Measurements from ENCODE around the gene MVP.
"Not testable (repeated sequence)": the region's sequence is repeated elsewhere in the genome, so short reads cannot be mapped to it uniquely, and the experiment has no call there.

The MVP gene

GRCh38 chr16:29876594-29877249, 56.5 kb downstream of the MVP start:
- no peak for DNase-seq (ENCODE audit: low read depth)
- TF ChIP-seq, protein P1, sequence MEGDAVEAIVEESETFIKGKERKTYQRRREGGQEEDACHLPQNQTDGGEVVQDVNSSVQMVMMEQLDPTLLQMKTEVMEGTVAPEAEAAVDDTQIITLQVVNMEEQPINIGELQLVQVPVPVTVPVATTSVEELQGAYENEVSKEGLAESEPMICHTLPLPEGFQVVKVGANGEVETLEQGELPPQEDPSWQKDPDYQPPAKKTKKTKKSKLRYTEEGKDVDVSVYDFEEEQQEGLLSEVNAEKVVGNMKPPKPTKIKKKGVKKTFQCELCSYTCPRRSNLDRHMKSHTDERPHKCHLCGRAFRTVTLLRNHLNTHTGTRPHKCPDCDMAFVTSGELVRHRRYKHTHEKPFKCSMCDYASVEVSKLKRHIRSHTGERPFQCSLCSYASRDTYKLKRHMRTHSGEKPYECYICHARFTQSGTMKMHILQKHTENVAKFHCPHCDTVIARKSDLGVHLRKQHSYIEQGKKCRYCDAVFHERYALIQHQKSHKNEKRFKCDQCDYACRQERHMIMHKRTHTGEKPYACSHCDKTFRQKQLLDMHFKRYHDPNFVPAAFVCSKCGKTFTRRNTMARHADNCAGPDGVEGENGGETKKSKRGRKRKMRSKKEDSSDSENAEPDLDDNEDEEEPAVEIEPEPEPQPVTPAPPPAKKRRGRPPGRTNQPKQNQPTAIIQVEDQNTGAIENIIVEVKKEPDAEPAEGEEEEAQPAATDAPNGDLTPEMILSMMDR (conservative IDR thresholded peaks at IDR 0.05; ENCODE audit: low read length), result no peak
- peak overlapping the region; percentile 30 for H3K4me3 ChIP-seq (ENCODE audit: low read length)

GRCh38 chr16:29877266-29877961, 57.2 kb downstream of the MVP start:
- H3K4me3 ChIP-seq (ENCODE audit: low read length), result no peak overlapping the region
- TF ChIP-seq, protein P1 (conservative IDR thresholded peaks at IDR 0.05; ENCODE audit: low read length), result no peak
- DNase-seq (ENCODE audit: low read depth), result no peak

DNA sequence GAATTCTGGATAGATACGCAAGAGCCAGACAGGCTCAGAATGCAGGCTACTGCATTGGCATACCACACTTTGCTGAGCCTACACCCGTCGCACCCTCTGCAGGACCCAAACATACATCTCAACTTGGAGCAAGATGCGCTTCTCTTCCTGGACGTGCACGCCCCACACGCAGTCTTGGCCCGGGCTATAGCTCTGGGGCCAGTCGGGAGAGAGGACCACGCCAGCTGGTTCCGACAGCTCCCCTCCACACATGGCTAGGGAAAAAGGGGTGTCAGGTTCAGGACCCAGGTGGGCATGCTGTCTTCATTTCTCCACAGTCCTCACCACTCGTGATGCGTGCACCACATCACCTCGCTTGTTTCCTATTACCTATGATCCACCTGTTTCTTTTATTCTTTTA, 57.9 kb downstream of the MVP start:
- TF ChIP-seq, protein P1 (conservative IDR thresholded peaks at IDR 0.05; ENCODE audit: low read length), result no peak
- H3K4me3 ChIP-seq (ENCODE audit: low read length), result no peak overlapping the region
- no peak for DNase-seq (ENCODE audit: low read depth)

DNA sequence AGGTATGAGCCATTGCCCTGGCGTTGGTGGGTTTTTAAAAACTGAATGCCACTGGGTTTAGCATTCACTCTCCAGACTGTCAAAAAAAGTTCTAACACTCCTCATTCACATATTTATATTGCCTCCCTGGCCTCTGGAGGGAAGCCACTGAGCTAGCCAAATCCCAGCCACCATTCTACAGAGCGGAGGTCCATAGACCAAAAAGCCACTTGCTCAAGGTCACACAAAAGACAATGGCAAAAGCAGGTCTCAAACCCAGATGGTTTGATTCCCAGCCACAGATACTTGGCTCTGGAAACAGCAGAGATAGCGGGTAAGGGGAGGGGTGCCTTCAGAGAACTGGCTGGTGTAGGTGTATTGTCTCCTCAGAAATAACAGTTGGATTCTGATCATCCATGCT, 60.8 kb downstream of the MVP start:
- no peak overlapping the region for H3K4me3 ChIP-seq (ENCODE audit: low read length)
- DNase-seq (ENCODE audit: low read depth), result no peak
- TF ChIP-seq, protein P1 (conservative IDR thresholded peaks at IDR 0.05; ENCODE audit: low read length), result no peak

DNA sequence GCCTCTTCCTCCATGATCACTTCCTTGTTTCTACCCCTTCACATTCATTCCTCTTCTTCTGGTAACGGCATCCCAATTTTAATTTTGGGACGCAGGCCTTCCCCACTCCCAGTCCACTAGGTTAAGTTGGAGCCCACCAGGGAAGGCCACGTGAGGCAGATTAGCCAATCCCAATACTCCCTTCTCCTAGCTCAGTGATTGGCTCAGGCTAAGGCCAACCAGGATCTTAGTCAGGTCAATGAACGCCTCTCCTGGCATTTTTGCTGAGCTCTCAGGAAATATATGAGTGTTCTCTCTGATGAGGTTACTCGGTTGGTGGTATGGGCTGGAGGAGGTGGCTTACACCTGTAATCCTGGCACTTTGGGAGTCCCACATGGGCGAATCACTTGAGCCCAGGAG, 63.7 kb downstream of the MVP start:
- TF ChIP-seq, protein P1 (conservative IDR thresholded peaks at IDR 0.05; ENCODE audit: low read length), result no peak
- H3K4me3 ChIP-seq (ENCODE audit: low read length), result no peak overlapping the region
- DNase-seq (ENCODE audit: low read depth), result no peak

- H3K4me3 ChIP-seq (ENCODE audit: low read length); DNase-seq (ENCODE audit: low read depth): not testable (repeated sequence)
These were observed 69.1 kb downstream of the MVP start for GRCh38 chr16:29889372-29889771.

- no peak for DNase-seq (ENCODE audit: low read depth)
- TF ChIP-seq, protein P1 (conservative IDR thresholded peaks at IDR 0.05; ENCODE audit: low read length), result no peak
- H3K4me3 ChIP-seq (ENCODE audit: low read length), result no peak overlapping the region
These were observed 71.5 kb downstream of the MVP start for GRCh38 chr16:29891525-29892457.

Data from AG10803 (cell line).